Activated CD4-positive, alpha-beta T cell treated with anti-CD3 and anti-CD28 coated beads for 1 hour (primary cell): Measurements from ENCODE around the gene ST6GAL1.

Experiments
- DNase-seq: peaks from one replicate; pipeline ENCODE4 v3.0.0-alpha.2; 2020

Gene ST6GAL1

DNA sequence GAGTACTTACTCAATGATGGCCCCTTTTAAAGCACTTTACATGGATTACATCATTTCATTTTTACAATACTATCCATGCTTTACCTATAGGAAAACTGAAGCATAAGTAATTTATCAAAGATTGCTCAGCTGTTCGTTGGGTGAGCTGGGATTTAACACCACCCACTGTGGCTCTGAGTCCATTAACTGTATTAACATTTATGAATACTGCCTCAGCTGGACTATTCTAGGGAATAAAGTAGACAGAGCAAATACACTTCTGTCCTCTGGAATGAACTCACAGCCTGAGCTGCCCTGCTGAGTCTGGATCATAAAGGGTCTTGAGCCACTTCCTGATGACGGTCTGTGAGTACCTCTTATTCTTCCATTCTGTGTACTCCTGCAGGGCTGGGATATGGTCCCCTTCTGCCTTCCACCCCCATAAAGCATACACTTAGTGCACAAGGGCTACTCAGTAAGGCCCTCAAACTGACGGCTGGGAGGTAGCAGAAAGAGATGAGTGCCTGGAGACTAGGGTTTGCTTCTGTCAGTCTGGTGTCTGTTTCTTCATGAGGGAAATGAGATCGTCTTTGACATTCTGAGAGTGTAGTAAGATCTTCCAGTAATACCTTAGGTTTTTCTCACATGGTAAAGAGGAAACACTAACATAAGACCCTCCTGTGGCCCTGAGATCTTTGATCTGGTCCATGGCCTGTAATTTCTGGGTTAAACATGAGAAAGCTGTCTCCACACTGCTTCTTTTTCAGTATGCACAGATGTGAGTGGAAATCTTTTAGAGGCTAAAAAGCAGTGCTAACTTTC is 12.6 kb upstream of the ST6GAL1 start:
- DNase-seq: no peak

DNA sequence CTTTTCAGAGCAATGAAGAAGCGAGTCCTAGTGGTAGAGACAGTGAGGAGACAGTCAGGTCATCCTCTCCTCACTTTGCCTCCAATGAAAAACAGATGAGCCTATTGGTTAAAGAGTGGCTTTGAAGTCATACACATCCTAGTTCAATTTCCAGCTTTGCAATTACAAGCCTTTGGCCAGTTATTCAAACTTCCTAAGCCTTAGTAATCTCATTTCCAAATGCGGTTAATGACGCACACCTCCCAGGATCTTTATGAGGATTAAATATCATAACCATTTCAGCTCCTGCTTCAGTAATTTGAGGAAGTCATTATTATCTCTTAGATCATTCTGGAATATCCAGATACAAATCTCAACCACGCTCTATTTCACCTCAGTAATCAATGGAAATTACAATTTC is 10.0 kb upstream of the ST6GAL1 start:
- no peak for DNase-seq

DNA sequence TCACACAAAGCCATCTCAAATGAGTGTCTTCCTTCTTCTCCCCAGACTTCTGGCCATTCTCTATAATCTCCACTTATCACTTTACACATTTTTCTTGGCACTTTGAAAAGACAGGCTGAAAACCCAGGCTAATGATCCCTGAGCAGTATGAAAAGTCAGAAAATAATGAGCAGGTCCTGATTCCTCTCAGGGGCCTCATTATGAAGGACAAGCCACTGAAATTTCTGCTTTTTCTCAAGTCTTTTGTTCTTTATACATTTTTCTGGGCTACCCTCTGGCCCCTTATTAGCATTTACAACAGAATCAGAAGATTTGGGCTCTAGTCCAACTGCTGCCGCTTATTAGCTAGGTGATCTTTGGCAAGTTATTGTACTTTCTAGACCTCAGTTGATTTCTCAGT is 9.5 kb upstream of the ST6GAL1 start:
- no peak for DNase-seq

DNA sequence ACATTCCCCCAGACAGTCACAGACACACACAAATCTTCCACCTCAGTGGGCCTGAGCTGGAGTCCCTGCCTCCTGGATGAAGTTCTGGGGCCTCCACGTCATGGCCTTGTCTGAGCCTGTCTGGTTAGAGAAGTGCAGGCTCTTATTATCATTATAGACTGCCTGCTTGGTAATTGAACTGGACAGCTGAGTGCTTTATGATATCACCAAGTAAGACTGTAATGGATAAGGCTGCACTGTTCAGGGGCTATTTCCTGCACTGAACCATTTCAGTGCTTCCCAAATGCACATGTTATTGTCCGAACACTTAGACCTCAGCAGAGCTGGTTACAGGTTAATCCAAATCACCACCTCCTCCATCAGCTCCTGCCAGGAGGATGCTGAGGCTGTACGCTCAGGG is 8.7 kb upstream of the ST6GAL1 start:
- no peak for DNase-seq

DNA sequence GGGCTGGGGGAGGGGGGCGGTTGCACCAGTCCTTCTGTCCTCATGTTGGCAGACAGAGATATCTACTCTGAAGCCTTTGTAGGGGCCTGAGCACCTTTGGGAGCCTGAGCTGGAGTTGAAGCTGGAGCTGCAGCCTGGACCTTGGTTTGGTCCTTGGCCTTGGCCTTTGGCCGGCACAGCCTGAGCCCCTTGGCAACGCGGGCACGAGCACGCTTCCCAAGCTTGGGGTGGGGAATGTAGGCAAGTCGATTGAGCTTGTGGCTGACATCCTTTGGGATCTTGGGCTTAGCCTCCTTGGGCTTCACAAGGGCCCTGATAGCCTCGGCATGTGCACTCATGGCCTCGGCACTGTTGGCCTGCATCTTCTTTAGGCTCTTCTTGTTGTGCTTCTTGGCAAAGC is 8.1 kb upstream of the ST6GAL1 start:
- no peak for DNase-seq

DNA sequence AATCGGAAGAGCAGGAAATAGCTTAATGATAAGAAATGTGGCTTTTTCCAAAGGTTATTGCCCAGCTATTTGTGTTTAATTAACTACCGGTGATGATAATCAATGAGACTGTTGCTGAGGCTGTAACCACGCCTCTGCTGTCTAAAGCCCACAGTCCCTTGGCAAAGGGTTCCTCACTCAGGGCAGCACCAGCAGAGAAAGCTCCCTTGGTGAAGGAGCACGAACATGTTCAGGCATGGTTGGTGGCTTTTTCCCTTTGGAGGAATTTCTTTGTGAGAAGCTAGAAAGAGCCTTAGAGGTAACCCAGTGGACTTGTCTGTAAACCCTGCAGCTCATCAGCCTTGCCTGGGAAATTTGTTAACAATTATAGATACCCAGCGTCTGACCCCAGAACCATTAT is 7.5 kb upstream of the ST6GAL1 start:
- no peak for DNase-seq

DNA sequence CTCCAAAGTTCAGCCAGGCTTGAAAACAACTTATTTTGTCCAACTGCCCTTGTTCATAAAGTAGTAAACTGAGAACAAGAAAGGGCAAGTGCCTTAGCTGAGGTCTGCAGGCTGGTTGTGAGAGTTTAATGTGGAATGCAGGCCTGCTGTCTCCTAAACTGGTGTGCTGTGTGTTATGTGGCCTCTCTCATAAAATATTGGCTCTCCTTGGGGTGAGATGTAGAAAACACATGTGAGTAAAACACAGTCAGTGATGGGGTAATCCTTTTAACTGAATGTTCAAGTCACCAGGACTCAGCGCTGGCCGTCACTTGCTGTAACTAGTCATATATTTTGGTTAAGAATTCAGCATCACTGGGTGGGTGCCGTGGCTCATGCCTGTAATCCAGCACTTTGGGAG is 7.1 kb upstream of the ST6GAL1 start:
- no peak for DNase-seq

DNA sequence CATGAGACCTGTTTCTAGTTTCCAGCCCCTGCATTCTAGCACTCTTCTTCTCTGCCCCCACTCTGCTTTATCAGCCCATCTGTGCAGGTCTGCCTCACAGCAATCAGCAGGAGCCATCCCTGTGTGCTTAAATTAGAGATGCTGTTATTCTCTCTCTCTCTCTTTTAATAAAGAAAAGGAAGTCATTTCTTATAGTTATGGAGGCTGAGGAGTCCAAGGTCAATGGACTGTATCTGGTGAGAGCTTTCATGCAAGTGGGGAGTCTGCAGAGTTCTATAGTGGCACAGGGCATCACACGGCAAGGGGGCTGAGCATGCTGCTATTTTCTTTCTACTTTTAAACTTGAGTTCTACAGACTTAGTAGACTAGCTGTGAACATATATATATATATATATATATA is 4.5 kb upstream of the ST6GAL1 start:
- no peak for DNase-seq

DNA sequence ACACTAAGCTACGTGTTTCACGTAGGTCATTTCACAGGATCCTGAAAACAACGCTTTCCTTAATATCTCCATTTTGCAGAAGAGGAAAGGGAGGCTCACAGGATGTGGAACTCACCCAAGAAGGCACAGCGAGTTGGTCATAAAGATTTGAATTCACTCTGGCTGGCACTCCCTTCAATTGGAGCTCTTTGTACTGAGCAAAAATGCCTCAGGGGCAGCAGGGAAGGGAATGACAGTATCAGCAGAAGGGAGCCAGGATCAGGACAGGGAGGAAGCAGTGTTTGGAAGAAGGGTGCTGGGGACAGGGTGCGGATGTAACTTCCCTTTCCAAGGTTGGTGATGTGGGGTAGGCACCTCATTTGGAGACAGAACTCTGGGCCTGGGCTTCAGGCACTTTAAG is 1.1 kb upstream of the ST6GAL1 start:
- DNase-seq: no peak

DNA sequence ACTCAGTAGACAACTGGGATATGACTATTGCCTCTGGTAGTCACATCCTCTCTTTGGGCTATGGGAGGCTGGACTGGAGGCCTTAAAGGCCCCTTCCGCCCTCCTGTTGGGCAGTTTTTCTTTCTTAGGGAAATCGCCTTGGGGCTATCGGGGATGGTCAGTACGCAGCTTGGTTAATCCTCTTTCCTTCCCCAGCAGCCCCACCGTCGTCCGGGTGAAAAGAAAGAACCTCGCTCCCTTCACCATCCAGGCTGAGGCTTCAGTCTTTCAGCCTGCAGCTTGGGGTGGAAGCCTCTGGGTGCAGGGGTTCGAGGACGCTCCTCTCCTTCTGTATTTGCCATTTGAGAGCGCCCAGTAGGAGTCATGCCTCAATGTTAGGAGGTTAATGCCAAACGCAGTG is 641 bp upstream of the ST6GAL1 start:
- DNase-seq: no peak

DNA sequence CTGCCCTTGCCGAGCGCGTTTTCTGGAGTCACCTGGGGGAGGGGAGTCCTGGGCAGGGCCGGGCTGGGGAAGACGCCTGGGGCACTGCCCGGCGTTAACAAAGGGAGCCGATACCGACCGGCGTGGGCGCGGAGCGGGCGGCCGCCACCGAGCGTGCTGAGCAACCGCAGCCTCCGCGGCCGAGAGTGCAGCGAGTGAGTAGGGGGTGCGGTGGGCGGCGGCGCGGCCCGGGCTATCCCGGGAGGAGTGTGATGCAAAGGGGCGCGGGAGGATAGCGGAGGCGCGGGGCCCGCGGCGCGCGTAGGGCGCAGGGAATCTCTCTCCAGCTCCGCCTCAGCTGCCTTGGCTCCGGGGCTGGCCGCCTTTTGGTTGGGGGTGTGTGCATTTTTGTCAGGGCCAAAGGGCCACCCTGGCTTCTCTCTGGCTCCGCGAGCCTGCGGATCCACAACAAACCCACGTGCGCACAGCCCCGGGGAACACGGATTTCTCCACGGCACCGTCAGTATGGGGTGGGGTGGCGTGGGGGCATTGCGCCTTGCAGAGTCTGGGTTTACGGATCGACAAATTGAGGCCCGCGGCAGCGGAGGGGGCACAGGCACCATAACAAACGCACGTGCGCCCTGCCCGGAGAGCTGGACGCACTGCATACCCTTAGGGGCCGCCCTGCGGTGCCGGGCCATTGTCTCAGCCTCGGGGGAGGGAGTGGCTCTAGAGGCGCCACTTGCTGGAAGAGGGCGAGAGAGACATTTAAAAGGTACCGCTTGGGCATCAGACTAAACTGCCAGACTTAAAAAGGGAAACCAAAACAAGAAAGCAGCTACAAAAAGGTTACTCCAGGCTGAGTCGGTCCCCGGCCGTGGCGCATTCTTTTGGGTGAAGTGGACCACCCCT is 560 bp downstream of the ST6GAL1 start:
- DNase-seq: peak; percentile 45

DNA sequence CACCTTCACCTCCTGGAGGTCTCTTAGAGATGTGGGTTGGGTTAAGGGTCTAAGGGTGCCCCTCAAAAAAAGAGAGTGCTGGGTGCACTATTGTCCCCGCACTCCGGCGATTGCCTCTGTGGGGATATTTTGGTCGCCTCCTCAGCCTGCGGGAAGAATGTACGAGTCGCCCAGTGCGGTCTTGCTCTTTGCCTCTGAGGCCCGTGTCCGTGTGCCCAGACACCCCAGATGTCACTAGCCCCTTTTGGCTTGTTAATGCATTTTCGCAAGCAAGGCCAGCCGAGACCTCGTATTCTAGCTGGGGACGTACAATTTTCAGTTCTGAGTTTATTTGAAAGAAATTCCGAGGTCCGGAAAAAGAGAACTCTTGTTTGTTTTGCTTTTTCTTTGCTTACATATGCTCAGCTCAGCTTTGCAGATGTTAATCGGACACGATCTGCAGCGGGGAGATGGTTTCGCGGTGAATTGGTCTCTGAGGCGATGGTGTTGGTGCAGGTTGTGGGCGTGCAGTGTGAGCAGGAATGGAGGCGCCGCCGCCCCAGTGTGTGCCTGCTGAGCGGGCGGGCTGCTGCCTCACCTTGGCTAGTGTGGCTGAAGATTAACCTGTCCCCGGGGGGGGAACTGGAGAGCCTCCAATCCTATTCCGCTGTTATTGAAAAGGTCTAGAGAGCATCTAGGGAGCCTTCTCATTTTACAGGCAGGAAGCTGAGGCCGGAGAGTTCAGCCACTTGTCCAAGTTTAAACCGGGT is 1.4 kb downstream of the ST6GAL1 start:
- peak; percentile 42 for DNase-seq

DNA sequence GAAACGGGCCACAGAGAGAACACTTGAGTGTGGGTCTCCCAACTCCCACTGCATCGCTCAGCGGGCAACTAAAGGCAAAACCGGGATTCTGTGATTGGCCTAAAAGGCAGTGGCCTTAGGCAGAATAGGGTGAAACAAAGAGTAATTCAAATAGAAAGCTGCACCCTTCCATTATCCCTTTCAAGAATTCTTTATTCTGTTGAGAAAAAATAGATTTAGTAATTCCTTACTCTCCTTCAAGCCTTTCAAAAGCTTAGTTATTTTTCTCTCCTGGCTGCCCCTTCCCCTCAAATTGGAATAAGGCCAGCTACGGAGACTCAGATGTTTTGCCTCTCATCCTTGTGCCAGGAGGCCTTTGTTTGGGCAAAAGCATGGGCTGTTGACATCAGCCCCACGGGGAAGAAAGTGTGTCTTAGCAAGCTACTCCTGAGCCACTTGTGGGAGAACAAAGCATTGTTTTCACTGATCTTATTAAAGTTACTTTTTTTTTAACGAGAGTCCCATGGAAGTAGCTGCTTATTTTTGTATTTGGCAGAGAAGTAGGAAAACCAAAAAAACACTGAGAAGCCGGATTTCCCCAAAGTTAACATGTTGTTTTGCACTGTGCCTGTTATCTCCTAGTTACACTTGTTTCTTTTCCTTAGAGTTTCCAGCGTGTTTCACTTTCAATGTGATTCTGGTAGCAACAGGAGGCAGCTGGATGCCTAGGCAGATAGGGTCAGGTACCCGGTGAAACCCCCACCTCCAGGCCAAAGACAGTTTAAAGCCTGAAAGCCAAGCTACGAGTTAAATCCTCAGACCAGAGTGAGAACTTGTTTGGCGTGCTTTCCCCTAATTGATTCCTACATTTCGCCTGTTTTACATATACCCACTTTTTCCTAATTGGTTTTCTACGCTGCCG is 2.2 kb downstream of the ST6GAL1 start:
- DNase-seq: no peak

DNA sequence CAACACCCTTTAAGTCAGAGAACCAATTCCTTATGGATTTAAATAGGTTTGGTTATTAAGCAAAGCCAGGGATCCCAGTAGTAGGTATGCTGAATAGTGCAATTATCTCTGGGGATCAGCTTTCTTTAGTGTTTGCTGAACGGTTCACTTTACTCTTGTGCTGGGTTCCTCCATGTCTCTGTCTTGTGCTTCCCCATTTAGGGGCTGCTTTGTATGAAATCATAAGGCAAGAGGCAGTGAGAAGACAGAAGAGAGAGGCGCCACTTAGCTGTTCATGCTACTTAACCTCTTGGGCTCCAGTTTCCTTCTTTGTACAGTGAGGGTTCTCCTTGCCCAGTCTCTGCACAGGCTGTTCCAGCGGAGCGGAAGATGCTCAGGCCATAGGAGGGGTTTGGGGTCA is 3.5 kb downstream of the ST6GAL1 start:
- no peak for DNase-seq

DNA sequence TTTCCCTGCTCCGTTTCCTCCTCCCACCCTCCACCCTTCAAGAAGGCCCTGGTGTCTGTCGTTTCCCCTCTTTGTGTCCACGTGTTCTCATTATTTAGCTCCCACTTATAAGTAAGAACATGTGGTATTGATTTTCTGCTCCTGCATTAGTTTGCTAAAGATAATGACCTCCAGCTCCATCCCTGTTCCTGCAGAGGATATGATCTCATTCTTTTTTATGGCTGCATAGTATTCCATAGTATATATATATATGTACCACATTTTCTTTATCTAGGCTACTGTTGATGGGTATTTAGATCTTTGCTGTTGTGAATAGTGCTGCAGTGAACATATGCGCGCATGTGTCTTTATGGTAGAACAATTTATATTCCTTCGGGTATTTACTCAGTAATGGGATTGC is 4.8 kb downstream of the ST6GAL1 start:
- no peak for DNase-seq

DNA sequence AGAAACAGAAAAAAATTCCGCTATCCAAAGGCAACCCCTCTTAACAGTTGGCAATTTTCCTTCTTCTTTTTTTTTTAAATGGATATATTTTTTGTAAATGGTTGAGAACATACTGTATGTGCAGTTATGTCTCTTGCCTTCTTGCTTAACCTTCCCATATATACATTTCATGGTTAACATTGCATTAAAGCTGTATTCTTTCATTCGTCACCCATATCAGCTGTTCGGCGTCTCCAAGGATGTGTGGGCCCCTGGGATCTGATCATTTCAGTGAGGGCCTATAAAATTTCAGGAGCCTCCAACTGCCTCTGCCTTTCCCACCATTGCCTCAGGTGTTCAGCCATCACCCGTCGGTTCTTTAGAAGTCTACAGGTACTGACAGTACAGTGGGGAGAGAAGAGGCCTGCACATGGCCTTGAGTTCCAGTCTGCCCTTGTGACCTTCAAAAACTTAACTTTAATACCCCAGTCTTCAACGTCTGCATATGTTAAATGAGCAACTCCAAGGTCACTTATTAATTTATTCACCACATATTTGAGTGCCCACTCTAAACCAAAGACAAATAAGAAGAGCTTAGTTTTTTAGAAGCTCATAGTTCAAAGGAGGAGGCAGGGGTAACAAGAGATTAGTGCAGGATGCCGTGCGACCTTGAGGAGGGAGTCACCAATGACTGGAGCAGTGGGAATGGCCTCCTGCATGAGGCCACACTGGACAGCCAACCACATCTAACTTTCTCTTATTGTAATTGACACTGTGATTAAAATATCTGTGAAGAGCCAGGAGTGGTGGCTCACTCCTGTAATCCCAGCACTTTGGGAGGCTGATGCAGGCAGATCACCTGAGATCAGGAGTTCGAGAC is 6.9 kb downstream of the ST6GAL1 start:
- no peak for DNase-seq

DNA sequence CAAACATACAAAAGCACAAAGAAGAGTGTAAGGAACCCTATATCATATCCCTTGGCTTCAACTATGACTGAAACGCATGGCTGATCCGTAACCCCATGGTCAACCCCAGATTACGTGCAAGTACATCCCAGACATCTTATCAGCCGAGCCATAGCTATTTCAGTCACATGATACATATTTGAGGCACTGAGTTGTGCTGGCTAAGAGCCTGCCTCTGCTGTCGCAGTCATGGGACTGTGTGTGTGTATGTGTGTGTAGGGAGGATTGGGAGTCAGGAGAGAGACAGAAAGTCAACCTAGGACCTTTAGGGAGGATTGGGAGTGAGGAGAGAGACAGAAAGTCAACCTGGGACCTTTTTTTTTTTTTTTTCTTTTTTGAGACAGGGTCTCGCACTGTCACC is 8.4 kb downstream of the ST6GAL1 start:
- DNase-seq: no peak

DNA sequence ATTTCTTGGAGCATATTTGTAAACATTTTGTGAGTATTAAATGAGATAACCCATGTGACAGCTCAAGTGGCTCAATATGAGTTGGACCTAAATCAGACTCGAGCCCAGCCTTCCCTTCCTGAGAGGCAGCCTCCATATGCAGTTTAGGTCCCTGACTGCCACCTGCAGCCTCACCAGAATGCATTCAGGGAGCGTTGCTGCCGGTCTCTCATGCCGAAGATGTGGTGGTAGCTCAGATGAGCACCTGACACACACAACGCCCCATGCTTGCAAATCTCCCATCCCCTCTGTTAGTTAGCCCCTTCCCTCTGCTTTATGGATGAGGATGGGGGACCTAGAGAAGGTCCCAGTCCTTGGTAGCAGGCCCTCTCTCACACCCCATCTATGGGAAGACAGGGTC is 9.2 kb downstream of the ST6GAL1 start:
- DNase-seq: no peak

DNA sequence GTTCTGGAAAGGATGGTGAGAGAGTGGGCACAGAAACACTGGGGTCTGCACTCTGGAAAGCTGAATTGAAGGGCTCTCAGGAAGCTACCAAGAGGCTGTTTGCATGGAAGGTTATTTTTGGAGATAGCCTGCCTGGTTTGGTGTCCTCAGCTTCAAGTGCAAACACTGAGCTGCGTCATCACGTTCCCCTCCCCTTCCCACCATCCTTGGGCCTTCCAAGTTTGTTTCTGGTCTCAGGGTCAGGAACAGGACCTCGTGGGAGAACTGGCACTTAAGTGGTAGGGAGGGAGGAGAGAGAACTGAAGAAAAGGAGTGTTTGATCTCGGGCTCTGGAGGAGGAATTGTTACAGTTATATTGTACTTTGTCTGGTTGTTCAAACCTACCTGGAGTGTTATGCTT is 10.6 kb downstream of the ST6GAL1 start:
- DNase-seq: no peak

DNA sequence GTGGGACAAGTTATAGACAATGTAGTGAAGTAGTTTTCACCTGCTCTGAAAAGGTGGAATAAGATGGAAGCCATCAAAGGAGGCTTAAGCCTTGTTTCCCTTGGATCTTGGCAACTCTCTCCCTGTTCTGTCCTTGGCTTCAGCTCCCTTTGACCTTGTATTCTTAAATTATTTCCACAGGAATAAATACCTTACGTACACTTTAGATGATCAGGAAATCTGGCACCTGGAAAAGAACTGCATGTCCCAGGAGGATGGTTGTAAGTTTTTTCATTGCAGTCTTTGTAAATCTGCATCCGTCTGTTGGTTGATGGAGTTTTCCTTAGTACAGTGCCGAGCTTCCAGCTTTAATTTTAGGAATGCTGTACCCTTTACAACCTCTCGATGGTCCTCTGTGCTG is 11.8 kb downstream of the ST6GAL1 start:
- no peak for DNase-seq

DNA sequence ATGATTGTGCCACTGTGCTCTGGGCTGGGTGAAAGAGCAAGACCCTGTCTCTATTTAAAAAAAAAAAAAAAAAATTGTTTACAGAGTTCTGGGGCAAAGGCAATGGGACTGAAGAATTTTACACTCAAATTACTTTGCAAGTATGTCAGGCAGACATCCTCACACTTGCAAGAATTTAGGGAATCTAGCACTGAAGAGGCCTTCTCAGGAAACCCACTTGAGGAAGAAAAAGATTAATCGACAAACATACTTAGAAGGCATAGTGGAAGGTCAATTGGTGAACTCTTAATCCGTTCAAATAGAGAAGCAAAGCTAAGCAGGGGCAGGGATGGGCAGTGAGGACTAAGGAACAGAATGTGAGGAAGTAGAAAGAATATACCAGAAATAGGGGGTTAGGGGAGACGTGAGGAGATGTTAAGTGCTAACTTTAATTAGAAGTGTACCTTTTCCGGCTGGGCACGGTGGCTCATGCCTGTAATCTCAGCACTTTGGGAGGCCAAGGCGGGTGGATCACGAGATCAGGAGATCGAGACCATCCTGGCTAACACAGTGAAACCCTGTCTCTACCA is 15.0 kb downstream of the ST6GAL1 start:
- DNase-seq: no peak
